NCI-H146 treated with DMSO at 0.1 percent for 48 hours (cell line): ENCODE results near the gene DUSP15.
A peak's percentile ranks its signal among the peaks of the same experiment; 100 is the strongest.
"Not testable (repeated sequence)": the region's sequence is repeated elsewhere in the genome, so short reads cannot be mapped to it uniquely, and the experiment has no call there.

Experiments used
- DNase-seq: peaks from one replicate; lab custom pipeline; 2025; ENCODE audit not compliant: unreplicated experiment; lab: John Stamatoyannopoulos, UW

The DUSP15 gene

DNA sequence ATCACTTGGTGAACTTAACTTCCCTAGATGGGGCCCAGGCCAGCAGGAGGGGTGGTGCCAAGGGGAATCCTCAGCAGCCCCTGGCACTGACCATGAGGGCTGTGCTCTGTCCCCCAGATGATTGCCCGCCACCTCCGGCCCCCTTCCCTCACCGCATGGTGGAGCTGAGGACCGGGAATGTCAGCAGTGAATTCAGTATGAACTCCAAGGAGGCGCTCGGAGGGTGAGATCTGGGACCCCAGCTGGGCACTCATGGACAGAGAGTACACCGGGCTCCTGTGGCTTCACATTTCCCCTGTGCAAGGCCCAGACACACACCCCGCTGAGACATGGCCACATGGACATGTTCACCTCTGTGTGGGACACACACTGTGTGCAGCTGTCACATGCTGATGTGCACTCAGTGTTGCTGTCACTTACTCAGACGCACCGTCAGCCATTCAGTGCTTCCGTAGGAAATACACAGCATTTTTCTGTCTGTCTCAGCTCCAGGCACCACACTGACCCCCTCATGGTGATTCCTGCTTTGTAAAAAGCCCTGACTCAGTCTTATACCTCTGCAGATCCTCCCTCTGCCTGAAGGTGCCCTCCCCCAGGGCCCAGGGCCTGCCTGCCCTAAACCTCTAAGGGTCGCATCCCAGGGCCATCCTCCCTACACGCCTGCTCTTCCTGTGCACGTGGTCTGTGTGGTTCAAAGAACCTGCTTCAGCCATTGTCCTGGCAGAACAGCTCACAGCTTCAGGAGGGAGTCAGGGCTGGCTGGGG is 46.8 kb downstream of the DUSP15 start:
- DNase-seq, result no peak

DNA sequence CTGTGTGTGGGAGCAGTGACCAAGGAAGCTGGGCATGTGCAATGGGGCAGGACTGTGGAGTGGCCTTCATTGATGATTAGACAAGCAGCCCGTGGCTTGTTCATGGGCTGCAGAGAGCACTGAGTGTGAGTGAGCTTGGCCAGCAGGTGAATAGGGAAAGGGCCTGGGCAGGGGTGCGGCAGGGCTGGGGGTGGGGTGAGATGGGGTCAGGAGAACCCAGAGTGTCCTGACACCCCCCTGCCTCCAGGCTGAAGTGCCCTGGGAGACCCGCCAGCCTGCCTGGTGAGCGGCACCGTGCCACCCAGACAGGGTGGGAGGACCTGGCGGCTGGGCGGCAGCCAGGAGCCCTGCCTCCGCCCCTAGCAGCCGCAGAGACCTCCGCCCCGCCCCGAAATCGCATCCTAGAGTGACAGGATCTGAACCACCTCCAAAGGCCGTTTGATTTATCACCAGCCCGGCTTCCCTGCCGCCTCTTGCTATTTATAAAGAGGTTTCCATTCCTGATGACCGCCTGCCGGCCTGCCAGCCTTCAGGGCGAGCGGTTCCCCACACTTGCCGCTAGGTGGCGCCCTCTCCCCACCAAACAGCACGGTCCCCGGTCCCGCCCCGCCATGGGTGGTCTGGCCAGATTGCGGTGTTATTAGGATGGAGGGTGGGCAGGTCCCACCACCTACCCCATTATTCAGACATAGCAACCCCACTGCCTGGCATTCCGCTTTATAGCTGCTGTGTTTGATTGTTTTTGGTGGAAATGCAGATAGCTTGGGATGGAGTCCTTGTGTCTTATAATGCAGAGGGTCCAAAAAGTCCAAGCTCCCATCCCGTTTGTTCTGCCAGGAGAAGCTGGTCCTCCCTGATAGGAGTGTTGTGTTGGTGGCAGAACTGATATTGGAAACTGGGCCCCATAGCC is 47.7 kb downstream of the DUSP15 start:
- peak; percentile 90 for DNase-seq

GRCh38 chr20:31821427-31821826 is 48.9 kb downstream of the DUSP15 start:
- no peak for DNase-seq

DNA sequence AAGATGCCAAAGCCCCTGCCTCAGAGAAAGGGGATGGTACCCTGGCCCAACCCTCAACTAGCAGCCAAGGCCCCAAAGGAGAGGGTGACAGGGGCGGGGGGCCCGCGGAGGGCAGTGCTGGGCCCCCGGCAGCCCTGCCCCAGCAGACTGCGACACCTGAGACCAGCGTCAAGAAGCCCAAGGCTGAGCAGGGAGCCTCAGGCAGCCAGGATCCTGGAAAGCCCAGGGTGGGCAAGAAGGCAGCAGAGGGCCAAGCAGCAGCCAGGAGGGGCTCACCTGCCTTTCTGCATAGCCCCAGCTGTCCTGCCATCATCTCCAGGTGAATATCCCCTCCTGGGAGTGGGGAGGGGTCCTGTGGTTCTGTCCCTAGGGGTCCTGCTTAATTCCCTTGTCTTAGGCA is 50.1 kb downstream of the DUSP15 start:
- DNase-seq, result no peak

DNA sequence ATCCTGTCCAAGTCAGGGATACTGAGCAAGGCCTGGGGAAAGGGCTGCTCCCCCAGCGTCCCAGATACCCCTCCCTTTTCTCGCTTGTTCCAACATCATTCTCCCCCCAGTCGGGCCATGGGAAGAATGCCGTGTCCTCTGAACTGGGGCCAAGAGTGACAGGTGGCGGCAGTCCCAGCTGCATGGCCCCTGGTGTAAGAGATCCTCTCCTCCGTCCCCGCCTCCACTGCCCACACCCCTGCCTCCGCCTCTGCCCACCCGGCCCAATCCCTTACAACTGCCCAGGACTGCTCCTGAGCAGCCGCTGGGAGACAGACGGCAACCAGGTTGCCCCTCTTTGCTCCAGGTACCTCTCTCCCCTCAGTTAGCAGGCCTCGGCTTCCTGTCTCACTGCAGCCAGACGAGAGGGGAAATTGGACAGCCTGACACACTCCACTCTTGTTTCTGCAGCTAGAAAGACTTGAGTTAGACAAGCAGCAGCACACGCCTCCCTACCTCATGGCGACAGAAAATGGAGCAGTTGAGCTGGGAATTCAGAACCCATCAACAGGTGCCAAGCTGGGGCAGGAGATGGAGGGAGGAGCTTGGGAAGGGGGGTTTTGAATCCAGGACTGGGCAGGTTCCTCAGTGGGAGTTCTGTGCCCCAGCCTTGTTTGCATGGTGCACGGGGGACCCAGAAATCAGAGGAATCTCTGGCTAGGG is 51.1 kb downstream of the DUSP15 start, which contains the start of gene MYLK2:
TSS of gene MYLK2 (plus strand) at position 274 of the 702 bp plus-strand sequence. CDS start at position 499, 225 bp downstream.
- no peak for DNase-seq

GRCh38 chr20:31818376-31818908 is 51.9 kb downstream of the DUSP15 start:
- DNase-seq, result no peak

- DNase-seq, result no peak
Observed at GRCh38 chr20:31817461-31817860, 52.9 kb downstream of the DUSP15 start.

- no peak for DNase-seq
Observed at GRCh38 chr20:31816221-31816620, 54.1 kb downstream of the DUSP15 start.

DNA sequence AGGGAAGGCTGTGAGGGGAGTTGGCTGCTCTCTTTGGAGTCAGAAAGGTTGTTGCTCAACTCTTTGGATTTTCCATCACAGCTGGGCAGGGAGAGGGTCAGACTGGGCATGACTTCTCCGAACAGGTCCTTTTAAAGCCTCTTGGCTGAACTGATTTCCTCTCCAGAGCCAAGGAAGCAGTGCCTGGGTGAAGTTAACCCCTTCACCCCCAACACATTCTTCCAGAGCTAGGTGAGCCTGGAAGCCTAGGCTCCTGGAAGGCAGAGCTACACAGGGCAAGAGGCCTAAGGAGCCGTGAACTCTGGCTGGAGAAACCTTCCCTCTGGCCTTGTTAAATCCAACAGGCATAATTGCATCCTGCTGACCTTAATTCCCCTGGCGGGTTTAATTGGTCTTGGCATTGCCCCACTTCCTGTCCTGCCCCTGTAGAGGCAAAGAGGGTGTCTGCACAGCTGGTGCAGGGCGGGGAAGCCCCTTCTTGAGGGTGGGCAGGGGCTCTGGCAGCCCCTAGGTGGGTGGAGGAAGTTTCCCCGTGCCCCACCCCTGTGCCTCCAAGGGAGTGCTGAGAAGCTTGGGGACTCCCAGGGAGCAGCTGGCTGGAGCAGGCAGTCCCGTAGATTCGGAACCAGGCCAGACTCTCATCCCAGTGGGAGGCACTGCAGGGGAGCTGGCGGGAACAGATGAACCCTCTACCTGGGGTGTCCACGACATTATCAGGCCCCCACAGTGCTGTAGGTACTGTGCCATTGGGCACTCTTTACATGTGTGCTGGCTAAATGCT is 54.7 kb downstream of the DUSP15 start:
- DNase-seq, result peak; percentile 76

GRCh38 chr20:31814142-31814541 is 56.2 kb downstream of the DUSP15 start:
- DNase-seq, result not testable (repeated sequence)

GRCh38 chr20:31813611-31814010 is 56.7 kb downstream of the DUSP15 start:
- DNase-seq, result no peak

DNA sequence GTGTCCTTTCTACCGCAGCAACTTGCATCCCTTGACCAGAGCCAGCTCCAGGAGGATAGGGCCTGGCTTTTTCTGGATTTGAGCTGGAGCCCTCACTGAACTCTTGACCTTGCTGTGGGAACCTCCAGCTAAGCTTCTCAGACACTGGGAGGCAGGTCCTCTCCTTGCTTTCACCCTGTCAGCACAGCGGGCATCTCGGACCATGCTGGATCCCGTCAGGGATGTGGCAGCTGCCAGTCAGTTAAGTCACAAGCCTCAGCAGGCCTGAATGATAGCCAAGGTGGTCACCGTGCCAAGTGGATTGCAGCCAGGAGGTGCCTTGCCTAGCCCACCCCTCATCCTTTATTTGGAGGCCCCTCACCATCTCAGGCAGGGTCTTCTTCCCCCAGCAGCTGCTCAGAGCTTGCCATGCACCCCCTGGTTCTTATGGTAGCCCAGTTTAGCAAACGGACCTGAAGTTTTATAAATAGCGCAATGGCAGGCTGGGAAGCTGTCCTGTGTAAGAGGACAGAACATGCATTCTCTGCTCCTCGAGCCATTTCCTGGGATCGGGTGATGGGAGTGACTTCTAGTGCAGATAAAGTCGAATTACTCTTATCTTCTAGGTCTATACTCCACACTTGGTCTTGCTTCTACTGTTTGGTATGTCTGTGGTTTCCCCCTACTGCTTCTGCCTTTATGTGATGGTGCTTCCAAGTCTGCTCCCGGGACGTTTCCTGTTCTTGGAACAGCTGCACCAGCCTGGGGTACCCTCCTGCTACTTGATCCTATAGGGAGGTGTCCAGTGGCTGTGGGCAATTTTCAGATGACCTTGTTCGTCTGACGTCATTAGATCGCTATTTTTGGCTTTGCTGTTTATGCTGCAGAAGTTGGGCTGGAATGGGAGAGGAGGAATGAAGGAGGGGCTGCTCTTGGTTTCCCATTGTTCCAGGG is 58.3 kb downstream of the DUSP15 start:
- DNase-seq, result no peak

DNA sequence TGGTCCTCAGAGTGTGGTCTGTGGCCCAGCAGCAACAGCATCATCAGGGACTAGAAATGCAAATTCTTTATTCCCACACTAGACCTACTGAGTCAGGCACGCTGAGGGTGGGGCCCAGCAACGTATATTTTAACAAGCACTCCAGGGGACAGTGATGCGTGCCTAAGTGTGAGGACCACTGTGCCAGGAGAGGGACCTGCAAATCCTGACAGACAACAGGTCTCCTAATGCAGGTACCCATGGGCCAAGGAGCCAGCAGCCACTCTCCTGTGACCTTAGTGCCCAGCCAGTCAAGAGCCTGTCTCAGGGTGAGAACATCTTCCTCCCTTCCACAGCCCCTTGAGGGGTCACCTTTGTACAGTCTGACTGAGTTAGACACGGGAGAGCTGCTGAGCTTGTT is 59.1 kb downstream of the DUSP15 start:
- no peak for DNase-seq
